ENCODE data around the gene SPINT3. TPM values are rescaled to one million over a fixed set of nuclear protein-coding genes. Genes with fewer than 3 reads are reported as not detected.

The SPINT3 gene
- total RNA-seq, 1 donor from 2014 or later: not detected

DNA sequence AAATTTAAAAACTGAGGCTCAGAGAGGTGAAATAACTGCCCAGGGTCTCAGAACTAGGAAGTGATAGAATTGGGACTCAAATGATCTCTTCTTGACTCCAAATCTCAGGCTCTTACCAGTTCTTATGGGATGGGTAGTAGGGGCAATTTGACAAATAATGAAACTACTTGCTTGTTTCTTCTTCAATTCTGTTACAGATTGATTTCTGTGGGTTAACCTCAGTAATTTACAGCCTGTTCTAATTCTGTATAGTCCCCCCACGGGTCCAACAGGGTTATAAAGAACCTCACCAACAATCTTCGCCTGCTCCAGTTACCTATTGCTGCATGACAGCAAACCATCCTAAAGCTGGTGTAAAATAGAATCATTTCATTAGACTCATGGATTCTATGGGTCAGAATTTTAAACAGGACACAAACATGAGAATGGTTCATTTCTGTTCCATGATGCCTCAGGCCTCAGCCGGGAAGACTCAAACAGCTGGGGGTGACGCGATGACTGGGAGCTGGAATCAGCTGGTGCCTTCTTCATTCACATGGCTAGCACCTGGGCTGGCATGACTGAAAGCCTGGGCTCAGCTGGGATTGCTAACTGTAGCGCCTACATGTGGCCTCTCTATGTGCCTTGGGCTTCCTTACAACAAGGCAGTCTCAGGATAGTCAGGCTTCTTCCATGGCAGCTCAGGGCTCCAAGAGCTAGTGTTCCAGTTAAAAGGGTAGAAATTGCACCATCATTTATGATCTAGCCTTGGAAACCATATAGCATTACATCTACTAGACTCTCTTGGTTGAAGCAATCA lies 52.5 kb downstream of the SPINT3 start:
- no peak for DNase-seq (ENCODE audit: low read depth in 2 of 2)

Other genes starting within 250 kb of the SPINT3 start
- not detected in 2 replicates for gene RBPJL, start 208.8 kb downstream of the SPINT3 start, total RNA-seq
- under 0.01 TPM in 2 replicates for gene MATN4, start 207.3 kb downstream of the SPINT3 start, total RNA-seq
- 37.7 and 55.6 TPM in 2 replicates for gene SDC4, start 167.2 kb downstream of the SPINT3 start, total RNA-seq
- gene SYS1, start 152.5 kb downstream of the SPINT3 start, total RNA-seq: 16.6 and 24.0 TPM in 2 replicates
- not detected in 2 replicates for gene TP53TG5, start 137.3 kb downstream of the SPINT3 start, total RNA-seq
- 6.4 and 9.4 TPM in 2 replicates for gene DBNDD2, start 107.3 kb downstream of the SPINT3 start, total RNA-seq
- gene PIGT, start 99.5 kb downstream of the SPINT3 start, total RNA-seq: 16.4 and 31.0 TPM in 2 replicates
- not detected in 2 replicates for gene WFDC2, start 45.9 kb downstream of the SPINT3 start, total RNA-seq
- gene WFDC6, start 23.9 kb upstream of the SPINT3 start, total RNA-seq: not detected in 2 replicates
- gene EPPIN, start 31.8 kb upstream of the SPINT3 start, total RNA-seq: not detected in 2 replicates
- not detected in 2 replicates for gene WFDC8, start 63.7 kb upstream of the SPINT3 start, total RNA-seq
- not detected in 2 replicates for gene WFDC10A, start 114.1 kb upstream of the SPINT3 start, total RNA-seq
- not detected in 2 replicates for gene WFDC9, start 115.7 kb upstream of the SPINT3 start, total RNA-seq
- gene WFDC11, start 154.6 kb upstream of the SPINT3 start, total RNA-seq: not detected in 2 replicates
- not detected in 2 replicates for gene WFDC13, start 186.4 kb upstream of the SPINT3 start, total RNA-seq
- gene WFDC10B, start 189.4 kb upstream of the SPINT3 start, total RNA-seq: not detected in 2 replicates
- gene SPINT4, start 206.7 kb upstream of the SPINT3 start, total RNA-seq: not detected in 2 replicates

Data from dermis microvascular lymphatic vessel endothelial cell (primary cell).